Esophagus muscularis mucosa (tissue), 4 donors: ENCODE measurements around the gene ST6GAL1.

ENCODE experiments used
- CTCF ChIP-seq, 3 experiments: fragments of 200-600 bp in 2 of 3; fragments of 450-650 bp in 1 of 3; sonication (generic) in 2 of 3; IDR thresholded peaks; one replicate each; pipeline ENCODE4 v1.5.1; 2017 to 2019; ENCODE audit warnings: antibody characterized with exemption in 3 of 3, mild to moderate bottlenecking in 2 of 3, moderate library complexity in 1 of 3
- EP300 ChIP-seq: sonication (generic); formaldehyde crosslinking; IDR thresholded peaks from one replicate; pipeline ENCODE4 v1.6.1; 2017; ENCODE audit warnings: antibody characterized with exemption
- POLR2A ChIP-seq: fragments of 450-650 bp; IDR thresholded peaks from one replicate; pipeline ENCODE4 v1.6.1; 2017; ENCODE audit warnings: antibody characterized with exemption, moderate library complexity, mild to moderate bottlenecking, low read depth
- POLR2AphosphoS5 ChIP-seq, 2 donors: sonication (generic); formaldehyde crosslinking; IDR thresholded peaks; one replicate each; pipeline ENCODE4 v1.6.1; 2017; ENCODE audit warnings: antibody characterized with exemption in 2 of 2

DNA sequence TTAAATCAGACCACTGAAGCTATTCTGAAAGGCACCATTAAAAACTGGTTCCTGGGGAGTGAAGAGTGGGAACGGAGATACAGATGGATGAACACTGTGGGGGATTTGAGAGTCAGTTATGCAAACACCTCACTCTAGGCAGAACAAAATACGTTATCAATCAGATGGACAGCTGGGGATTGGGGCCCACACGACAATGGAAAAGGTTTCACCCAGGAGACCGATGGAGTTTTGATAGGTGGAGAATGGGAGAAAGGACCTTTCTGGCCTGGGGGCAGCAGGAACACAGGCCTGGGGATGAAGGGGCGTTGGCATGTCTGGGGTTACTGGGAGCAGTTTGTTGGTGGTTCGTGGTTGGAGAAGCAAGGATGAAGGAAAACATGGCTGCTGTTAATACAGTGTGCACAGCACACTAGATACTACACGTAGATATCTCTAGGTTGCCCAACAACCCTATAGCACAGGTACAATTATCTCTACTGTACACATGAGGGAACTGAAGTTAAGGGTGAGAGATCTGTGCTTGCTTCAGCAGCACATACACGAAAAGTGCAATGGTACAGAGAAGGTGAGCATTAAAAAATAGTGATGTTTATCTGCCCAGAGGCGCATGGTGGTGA lies 16.5 kb downstream of the ST6GAL1 start:
- no peak for TF ChIP-seq CTCF (IDR thresholded peaks at IDR 0.05)
- no peak for TF ChIP-seq POLR2A
- no peak for TF ChIP-seq EP300
- TF ChIP-seq POLR2AphosphoS5 (IDR thresholded peaks at IDR 0.05), result no peak
